HG03432 (cell line): Measurements from ENCODE around the gene GPR35.
"Not testable (repeated sequence)": the region's sequence is repeated elsewhere in the genome, so short reads cannot be mapped to it uniquely, and the experiment has no call there.

Source experiments
- ATAC-seq: cut with Tn5 transposase; IDR thresholded peaks from one replicate; pipeline ENCODE4 v1.9.1; 2021; ENCODE audit warnings: mild to moderate bottlenecking, moderate library complexity; ENCODE audit not compliant: unreplicated experiment

GPR35 gene

DNA sequence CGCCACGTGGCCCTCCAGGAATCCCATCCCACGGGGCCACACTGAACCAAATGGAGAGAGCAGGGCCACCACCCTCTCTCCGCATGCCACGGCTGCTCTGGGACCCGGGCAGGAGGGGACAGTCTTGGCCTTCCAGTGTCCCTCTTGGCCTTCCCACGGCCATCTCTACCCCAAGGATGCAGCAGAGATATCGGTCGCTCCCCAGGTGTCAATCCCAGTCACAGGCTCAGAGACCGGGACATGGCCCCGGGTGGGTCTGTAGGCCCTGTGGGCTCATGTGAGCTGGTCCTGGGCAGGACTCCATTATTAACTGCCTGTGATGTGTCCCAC lies 23.5 kb upstream of the GPR35 start:
- ATAC-seq = no peak

GRCh38 chr2:240602266-240603050 lies 22.8 kb upstream of the GPR35 start:
- no peak for ATAC-seq

- ATAC-seq = no peak
These were observed 22.0 kb upstream of the GPR35 start for GRCh38 chr2:240603081-240603835.

DNA sequence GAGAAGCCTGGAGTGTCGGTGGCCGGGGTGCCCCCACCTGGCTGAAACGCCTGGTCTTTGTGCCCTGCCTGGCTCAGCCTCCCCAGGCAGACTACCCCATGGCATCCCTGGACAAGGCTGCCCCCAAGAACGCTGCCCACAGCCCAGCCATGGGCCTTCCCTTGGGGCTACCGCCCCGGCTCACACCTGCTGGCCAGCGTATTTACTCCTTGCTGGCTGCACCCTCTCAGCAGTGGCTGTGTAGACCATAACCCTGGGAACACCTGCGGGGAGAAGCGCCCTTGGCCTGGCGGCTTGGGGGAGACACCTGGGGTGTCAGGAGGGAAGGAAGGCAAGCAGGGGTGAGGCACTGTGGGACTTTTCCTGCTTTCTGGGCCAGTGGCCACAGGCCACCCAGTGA lies 21.4 kb upstream of the GPR35 start:
- ATAC-seq = no peak

- ATAC-seq = no peak
These were observed 20.9 kb upstream of the GPR35 start for GRCh38 chr2:240604291-240604938.

- no peak for ATAC-seq
These were observed 20.2 kb upstream of the GPR35 start for GRCh38 chr2:240604939-240605716.

DNA sequence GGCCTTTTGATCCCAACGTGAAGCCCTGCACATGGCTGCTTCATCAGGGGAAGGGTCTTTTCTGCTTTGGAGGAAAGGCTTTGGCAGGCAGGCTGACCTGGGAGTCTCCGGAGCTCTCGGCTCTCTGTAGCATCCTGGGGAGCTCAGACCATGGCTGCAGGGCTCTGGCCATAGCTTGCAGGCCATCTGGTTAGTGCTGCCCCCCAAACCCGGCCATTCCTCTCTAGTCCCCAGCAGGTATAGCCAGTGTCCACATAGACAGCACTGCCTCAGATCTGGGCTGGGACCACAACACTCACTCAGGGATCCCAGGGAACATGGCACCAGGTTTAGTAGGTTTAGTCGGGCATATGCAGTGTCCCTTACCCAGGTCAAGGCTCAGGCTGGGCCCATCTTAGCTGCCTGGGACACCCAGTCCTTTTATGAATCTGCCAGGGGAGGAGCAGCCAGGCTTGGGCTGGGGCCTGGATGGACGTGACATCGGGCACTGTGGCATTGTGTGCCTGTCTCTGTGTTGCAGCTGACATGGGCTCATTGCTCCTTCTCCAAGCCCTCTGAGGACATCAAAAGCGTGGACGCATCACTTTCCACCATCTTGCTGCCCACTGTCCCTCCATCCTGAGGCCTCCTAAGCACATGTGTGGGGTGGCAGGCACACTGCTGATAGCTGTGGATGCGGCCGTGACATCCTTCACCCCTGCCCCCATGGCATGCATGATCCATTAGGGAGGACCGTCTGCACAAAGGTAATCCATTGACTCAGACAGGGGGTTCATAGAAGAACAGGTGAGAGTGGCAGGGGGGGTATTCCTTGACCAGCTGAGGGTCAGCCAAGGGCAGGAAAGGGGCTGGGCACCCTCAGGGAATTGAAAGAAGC lies 19.2 kb upstream of the GPR35 start:
- no peak for ATAC-seq

GRCh38 chr2:240611601-240612210 lies 13.6 kb upstream of the GPR35 start:
- ATAC-seq = no peak

DNA sequence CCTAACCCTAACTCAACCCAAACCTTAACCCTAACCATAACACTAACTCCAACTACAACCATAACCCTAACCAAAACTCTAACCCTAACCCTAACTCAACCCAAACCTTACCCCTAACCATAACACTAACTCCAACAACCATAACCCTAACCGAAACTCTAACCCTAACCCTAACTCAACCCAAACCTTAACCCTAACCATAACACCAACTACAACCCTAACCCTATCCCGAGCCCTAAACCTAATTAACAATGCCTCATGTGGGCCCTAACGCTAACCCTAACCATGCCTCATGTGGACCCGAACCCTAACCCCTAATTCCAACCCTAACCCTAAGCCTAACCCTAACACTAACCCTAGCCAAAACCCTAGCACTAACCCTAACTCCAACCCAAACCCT lies 11.5 kb upstream of the GPR35 start:
- ATAC-seq = no peak

DNA sequence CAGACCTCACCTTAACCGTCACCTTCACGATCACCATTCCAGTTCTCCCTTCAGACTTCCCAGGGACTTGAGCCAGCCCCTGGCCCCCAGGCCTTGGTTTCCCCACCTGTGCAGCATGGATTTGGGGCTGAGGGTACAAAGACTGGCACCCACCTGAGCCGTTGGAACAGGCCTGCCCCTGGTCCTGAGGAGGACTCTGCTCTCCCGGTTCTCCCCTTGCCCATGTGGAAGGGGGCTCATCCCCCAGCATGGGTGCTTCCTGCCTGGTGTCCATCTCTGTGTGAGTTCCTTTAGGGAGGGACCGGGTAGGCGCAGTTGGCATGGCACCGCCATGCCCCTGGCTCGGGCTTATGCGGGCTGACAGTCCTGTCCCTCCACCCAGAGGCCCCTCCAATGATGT lies 10.9 kb upstream of the GPR35 start:
- ATAC-seq = no peak

GRCh38 chr2:240615396-240615795 lies 9.9 kb upstream of the GPR35 start:
- no peak for ATAC-seq

DNA sequence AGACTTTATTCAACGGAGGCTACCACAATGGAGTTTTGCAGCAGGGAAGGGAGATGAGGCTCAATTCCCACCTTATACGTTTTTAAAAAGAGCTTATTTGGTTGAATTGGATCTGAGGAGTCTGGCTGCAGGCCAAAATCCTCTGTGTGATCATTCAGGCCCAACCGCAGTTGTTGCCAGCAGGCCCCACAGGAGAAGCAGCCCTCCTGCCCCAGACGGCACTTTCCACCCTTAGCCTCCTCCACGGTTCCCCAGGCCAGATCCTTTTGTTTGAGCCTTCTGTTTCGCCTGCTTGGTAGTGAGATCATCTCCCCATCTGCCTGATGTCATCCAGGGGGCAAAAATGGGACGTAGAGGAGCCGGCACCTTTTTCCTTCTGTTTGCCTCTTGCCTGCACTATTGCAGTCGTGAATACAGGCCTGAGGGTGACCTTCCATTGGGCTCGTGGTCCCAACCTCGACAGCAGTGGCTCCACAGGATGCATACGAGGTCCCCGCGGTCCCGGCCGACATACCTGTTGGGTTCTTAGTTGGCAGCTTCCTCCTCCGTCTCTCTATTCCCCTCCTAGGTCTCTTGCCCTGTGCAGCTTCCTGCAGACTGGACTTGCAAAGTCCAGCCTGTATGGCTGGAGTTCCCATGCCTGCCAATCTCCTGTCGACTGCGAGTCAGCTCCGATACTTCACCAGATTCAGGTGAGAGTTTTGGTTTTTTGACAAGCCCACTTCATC lies 9.3 kb upstream of the GPR35 start:
- ATAC-seq = no peak

- not testable (repeated sequence) for ATAC-seq
These were observed 8.2 kb upstream of the GPR35 start for GRCh38 chr2:240616860-240617666.

GRCh38 chr2:240618776-240619175 lies 6.5 kb upstream of the GPR35 start:
- ATAC-seq = no peak

DNA sequence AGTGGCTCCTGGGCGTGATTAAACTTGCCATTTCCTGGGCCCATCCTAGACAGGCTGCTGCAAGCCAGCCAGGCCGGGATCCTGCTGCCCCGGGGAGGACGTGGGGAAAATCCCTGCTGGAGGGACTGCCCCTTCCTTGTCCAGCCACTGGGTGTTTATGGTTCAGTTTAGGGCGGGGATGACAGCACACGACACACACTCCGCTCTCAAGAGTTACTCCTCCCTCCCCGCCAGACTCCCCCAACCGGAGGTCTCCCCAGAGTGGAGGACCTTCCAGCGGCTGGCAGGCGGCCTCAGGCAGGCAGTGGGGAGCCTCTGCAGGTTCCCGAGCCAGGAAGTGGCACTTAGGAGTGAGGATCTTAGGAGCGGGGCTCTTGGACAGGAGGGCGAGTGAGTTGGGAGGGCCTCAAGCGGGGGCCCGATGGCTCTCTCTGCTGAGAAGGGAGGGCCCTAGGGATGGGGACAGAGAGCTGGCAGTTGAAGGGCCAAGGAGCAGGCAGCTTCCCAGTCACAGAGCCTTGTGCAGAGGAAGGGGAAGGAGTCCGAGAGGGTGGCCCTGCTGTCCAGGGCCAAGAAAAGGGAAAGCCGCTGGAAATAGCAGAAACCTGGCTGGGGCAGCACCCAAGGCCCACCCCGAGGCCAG lies 5.7 kb upstream of the GPR35 start:
- ATAC-seq = no peak

DNA sequence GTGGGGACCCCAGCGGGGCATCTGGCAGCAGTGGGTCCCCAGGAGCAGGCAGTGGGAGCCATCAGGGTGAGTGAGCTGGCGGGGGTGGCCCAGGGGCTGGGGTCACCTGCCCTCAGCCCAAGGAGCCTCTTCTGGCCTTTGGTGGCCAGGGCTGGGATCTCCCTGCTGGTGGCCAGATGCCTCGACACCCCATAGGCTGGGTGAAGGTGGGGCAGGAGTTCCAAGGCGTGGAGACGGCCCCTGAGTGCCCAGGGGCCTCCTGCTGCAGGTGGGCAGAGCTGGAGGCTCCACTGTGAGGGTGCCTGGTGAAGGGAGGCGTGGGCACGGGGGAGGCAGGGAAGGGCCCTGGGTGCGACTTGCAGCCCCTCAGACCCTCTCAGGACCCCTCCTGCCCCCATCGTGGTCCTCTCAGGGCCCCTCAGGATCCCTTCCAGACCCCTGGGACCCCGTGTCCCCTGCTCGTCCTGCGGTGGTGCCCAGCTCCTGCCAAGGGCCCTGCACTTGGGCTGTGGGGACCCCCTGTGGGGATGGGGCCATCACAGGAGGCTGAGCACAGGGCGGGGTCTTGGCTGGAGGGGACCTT lies 5.0 kb upstream of the GPR35 start:
- no peak for ATAC-seq

DNA sequence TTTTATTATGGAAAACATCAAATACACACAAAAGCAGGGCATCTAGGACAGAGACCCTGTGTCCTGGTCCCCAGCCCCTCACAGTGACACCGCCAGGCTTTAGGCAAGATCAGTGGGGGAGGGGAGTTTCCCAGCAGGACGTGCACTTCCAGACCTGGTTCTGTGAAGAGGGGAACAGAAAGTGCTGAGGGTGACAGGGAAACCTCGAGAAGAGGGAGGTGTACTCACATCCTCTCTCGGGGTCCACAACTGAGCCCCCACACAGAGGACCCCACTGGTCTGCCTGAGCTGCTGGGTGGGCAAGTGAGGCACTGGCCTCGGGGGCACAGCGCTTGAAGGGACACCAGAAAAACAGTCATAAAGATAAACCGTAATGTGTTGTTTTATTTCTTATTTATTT lies 4.4 kb upstream of the GPR35 start:
- ATAC-seq = no peak

DNA sequence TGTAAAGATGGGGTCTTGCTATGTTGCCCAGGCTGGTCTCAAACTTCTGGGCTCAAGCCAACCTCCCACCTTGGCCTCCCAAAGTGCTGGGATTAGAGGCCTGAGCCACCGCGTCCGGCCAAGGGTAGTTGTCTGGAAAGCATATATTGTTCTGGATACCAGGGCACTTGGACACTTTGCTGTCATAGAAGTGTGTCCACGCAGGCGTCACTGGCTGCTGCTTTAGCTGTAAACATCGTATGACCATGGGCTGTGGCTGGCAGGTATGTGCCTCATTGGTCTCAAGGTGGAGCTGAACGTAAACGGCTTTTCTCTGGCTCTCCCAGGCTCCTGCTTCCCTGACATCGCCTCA lies 3.2 kb upstream of the GPR35 start:
- no peak for ATAC-seq
